Hepatocyte (in vitro differentiated cells): ENCODE measurements around the gene TBC1D17.

Experiments used
- EZH2 ChIP-seq: fragments of 200-600 bp; sonication (generic); IDR thresholded peaks from 2 replicates; pipeline ENCODE4 v1.6.1; 2016; ENCODE audit warnings: antibody characterized with exemption, mild to moderate bottlenecking, borderline replicate concordance
- EZH2phosphoT487 ChIP-seq: fragments of 200-600 bp; sonication (generic); IDR thresholded peaks from one replicate; pipeline ENCODE4 v1.6.1; 2018; ENCODE audit warnings: antibody characterized with exemption, mild to moderate bottlenecking, low read depth, moderate library complexity; ENCODE audit not compliant: unreplicated experiment, severe bottlenecking

GRCh38 chr19:49869009-49869483, 8.5 kb upstream of the TBC1D17 start:
- TF ChIP-seq EZH2 (no peak), EZH2phosphoT487 (no peak)
